Neutrophil (primary cell): Measurements from ENCODE around the gene SPATA31C1.
"Not testable (repeated sequence)": the region's sequence is repeated elsewhere in the genome, so short reads cannot be mapped to it uniquely, and the experiment has no call there.

Experiments used
- H3K27ac ChIP-seq: fragments of 200-600 bp; sonication (generic); 2 replicates; pipeline ENCODE4 v1.5.1; 2016; ENCODE audit warnings: mild to moderate bottlenecking, moderate library complexity
- H3K27me3 ChIP-seq: fragments of 200-600 bp; sonication (generic); 2 replicates; pipeline ENCODE4 v1.6.0; 2016; ENCODE audit warnings: mild to moderate bottlenecking
- H3K36me3 ChIP-seq: fragments of 200-600 bp; sonication (generic); 2 replicates; pipeline ENCODE4 v1.5.1; 2017
- H3K4me1 ChIP-seq, 2 experiments: fragments of 200-600 bp in 1 of 2; sonication (generic) in 1 of 2; 1 replicate in 1 of 2; 2 replicates in 1 of 2; pipeline versions ENCODE4 v1.5.1 to v1.6.1; 2013 to 2016; ENCODE audit warnings: low read depth in 1 of 2, low read length in 1 of 2, mild to moderate bottlenecking in 1 of 2, moderate library complexity in 1 of 2; ENCODE audit not compliant: control insufficient read depth in 1 of 2, insufficient read depth in 1 of 2
- H3K4me3 ChIP-seq, 2 experiments: fragments of 200-600 bp in 1 of 2; sonication (generic) in 1 of 2; 1 replicate in 1 of 2; 2 replicates in 1 of 2; pipeline ENCODE4 v1.5.1; 2013 to 2016; ENCODE audit warnings: low read depth in 1 of 2, low read length in 1 of 2, mild to moderate bottlenecking in 1 of 2, moderate library complexity in 1 of 2
- H3K9me3 ChIP-seq: fragments of 200-600 bp; sonication (generic); 2 replicates; pipeline ENCODE4 v1.5.1; 2016
- TF ChIP-seq, protein P1 (sequence below): fragments of 200-600 bp; sonication (generic); IDR thresholded peaks from 2 replicates; pipeline ENCODE4 v1.5.1; 2016; ENCODE audit warnings: antibody characterized with exemption

SPATA31C1 gene

DNA sequence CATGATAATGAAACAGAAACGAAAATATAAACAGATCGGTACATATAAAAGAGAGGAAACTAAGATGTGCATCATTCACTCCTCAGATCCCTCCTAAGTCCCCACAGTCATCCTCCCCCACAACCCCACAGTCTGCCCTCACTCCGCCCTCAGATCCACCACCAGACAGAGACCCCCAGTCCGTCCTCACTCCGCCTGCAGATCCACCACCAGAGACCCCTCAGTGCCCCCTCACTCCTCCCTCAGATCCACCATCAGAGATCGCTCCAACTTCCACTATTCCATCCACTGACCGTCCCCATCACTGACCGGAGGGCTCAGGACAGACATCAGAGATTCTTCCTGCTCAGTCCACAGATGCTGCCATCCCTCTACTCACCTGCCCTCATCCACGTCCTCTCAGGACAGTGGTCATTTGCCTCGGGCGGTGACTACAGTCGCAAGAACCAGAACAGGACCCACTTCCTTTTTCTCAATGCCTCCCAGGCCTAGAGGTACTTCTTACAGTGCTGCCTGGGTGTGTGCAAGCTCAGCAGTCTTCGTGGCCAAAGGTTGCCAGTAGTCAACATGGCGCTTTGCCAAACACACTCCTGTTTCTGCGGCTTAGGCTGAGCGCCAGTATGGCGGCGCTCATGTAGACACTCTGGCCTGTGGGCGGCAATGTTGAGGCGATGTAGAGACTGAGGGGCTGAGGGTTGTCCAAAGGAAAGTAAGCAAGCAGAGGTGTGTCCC lies 8.3 kb upstream of the SPATA31C1 start:
- no peaks in the 10 kb centered on the region for H3K27me3 ChIP-seq
- no peaks in the 10 kb centered on the region for H3K36me3 ChIP-seq
- no peak overlapping the region for H3K27ac ChIP-seq
- no peaks in the 10 kb centered on the region for H3K9me3 ChIP-seq
- TF ChIP-seq, protein P1, sequence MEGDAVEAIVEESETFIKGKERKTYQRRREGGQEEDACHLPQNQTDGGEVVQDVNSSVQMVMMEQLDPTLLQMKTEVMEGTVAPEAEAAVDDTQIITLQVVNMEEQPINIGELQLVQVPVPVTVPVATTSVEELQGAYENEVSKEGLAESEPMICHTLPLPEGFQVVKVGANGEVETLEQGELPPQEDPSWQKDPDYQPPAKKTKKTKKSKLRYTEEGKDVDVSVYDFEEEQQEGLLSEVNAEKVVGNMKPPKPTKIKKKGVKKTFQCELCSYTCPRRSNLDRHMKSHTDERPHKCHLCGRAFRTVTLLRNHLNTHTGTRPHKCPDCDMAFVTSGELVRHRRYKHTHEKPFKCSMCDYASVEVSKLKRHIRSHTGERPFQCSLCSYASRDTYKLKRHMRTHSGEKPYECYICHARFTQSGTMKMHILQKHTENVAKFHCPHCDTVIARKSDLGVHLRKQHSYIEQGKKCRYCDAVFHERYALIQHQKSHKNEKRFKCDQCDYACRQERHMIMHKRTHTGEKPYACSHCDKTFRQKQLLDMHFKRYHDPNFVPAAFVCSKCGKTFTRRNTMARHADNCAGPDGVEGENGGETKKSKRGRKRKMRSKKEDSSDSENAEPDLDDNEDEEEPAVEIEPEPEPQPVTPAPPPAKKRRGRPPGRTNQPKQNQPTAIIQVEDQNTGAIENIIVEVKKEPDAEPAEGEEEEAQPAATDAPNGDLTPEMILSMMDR: no peak
- H3K4me1 ChIP-seq: no peaks in the 10 kb centered on the region
- no peak overlapping the region for H3K4me3 ChIP-seq

DNA sequence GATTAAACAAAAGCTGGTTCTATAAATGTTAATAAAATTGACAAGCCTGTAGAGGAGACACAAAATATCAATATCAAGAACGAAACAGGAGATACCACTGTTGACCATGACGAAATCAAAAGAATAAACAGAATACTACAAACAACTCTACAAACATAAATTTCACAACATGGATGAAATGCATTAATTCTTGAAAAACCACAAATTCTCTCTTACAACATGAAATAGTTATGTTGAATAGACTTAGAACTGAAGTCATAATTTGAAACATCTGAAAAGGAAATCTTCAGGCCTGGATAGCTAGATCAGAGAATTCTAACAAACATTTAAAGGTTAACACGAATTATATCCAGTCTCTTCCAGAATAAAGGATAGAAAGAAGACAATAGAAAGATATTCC lies 6.9 kb upstream of the SPATA31C1 start:
- Histone ChIP-seq H3K27me3 (no peaks in the 10 kb centered on the region), H3K36me3 (no peaks in the 10 kb centered on the region), H3K4me1 (no peaks in the 10 kb centered on the region), H3K4me3 (no peak overlapping the region), H3K27ac (no peak overlapping the region), H3K9me3 (no peaks in the 10 kb centered on the region)
- TF ChIP-seq, protein P1: no peak

DNA sequence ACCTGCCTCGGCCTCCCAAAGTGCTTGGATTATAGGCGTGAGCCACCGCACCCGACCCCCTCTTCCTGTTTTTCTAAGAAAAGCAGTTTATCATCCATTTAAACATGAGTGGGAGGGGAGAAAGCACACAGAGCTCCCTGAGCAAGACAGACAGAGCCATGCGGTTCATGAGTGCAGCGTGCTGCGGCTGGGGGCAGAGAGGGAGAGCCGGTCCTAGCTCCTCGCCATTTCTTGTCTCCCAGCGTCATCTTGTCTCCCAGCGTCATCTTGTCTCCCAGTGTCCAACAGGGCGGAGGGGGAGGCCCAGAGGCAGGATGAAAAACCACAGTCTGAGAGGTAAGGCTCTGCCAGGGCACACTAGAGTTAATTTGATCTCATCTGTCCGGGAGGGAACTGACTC lies 1.3 kb downstream of the SPATA31C1 start:
- not testable (repeated sequence) for H3K27me3 ChIP-seq, H3K36me3 ChIP-seq, H3K4me1 ChIP-seq, H3K4me3 ChIP-seq, H3K9me3 ChIP-seq, H3K27ac ChIP-seq

DNA sequence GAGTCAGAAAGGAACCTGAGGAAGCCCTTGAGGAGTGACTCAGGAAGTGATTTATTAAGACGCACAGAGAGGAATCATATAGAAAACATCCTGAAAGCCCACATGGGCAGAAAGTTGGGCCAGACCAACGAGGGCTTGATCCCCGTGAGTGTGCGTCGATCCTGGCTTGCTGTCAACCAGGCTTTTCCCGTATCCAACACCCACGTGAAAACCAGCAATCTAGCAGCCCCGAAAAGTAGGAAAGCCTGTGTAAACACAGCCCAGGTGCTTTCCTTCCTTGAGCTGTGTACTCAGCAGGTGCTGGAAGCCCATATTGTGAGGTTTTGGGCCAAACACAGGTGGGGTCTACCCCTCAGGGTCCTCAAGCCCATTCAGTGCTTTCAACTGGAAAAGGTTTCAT lies 3.8 kb downstream of the SPATA31C1 start:
- not testable (repeated sequence) for H3K36me3 ChIP-seq, H3K27ac ChIP-seq, H3K9me3 ChIP-seq, H3K4me3 ChIP-seq, H3K4me1 ChIP-seq, H3K27me3 ChIP-seq

DNA sequence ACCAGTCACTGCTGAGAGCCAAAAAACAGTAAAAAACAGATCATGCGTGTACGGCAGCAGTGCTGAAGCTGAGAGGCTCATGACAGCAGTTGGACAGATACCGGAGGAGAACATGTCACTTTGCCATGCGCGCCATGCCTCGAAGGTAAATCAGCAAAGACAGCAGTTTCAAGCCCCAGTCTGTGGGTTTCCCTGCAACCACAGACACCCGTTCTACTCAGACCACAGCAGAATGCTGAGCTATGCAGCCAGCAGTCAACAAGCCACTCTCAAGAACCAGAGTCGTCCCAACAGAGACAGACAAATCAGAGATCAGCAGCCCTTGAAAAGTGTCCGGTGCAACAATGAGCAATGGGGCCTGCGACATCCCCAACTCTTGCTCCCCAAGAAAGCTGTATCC lies 5.2 kb downstream of the SPATA31C1 start:
- not testable (repeated sequence) for H3K4me1 ChIP-seq, H3K9me3 ChIP-seq, H3K27ac ChIP-seq, H3K4me3 ChIP-seq, H3K27me3 ChIP-seq, H3K36me3 ChIP-seq

DNA sequence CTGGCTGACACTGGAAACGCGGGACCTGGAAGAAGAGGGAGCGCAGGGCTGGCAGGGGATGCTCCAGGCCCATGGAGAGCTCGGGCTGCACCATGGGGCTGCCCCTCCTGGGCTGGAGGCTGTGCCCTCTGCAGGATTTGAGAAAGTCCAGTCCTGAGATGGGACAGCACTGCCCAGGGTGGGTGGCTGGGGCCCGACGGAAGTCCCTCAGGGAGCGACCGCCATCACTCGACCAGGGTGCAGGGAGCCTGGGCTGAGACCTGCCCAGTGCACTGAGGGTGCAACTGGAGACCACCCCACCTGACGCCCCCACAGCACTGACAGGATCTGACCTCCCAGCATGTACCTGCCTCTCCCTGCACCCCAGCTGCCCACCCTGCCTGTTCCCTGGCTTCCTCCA lies 7.1 kb downstream of the SPATA31C1 start:
- H3K4me1 ChIP-seq, H3K9me3 ChIP-seq, H3K4me3 ChIP-seq, H3K36me3 ChIP-seq, H3K27ac ChIP-seq, H3K27me3 ChIP-seq: not testable (repeated sequence)

DNA sequence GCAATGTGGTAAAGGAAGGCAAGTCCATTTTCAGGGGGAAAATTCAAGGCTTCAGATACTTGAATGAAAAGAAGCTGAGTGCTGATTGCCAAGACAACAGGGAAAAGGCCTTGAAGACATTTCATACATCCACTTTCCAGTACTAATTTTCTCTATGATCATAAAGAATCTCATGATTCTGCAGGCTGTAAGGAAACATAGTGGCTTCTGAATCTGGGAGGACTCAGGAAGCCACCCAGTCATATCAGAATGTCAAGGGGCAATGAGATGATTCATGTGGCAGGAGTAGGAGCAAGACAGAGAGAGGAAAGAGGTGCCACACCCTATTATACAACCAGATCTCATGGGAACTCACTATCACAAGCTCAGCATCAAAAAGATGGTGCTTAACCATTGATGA lies 11.4 kb downstream of the SPATA31C1 start:
- H3K4me1 ChIP-seq, H3K27ac ChIP-seq, H3K27me3 ChIP-seq, H3K36me3 ChIP-seq, H3K9me3 ChIP-seq, H3K4me3 ChIP-seq: not testable (repeated sequence)

DNA sequence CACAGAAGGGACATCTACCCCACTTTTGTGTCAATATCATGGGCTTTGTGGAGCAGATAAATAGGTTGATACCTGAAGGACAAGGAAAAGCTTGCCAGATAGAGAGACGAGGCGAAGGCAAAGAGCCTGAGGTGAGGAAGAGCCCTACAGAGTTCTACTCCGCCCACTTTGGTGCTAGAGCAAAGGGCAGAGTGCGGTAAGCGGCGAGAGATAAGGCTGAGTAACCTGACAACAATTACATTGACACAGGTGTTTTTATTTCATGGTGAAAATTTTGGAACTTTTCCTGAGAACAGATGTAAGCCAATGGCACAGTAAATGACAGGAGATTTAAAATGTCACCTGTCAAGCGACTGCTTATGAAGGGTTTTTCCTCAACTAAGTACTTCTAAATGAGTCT lies 16.7 kb downstream of the SPATA31C1 start:
- H3K27me3 ChIP-seq, H3K27ac ChIP-seq, H3K4me1 ChIP-seq, H3K9me3 ChIP-seq, H3K36me3 ChIP-seq, H3K4me3 ChIP-seq: not testable (repeated sequence)

DNA sequence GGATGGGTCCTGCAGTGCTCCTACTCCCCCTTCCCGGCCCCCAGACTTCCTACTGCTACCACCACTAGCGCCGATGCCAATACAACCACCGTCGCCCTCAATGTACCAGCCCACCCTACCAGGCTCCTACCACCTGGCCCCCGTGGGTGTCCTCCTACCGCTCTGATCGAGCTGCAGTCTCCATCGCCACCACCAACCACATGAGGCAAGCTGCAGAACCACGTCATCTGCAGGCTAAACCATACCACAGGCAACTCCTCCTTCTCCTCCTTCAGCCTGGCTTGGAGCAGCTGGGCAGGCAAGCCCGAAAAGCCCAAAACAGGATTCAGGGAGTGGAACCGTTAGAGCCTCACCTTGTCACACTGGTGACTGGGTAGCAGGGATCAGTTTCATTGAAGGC lies 19.6 kb downstream of the SPATA31C1 start:
- H3K27ac ChIP-seq, H3K4me3 ChIP-seq, H3K27me3 ChIP-seq, H3K4me1 ChIP-seq, H3K36me3 ChIP-seq, H3K9me3 ChIP-seq: not testable (repeated sequence)

DNA sequence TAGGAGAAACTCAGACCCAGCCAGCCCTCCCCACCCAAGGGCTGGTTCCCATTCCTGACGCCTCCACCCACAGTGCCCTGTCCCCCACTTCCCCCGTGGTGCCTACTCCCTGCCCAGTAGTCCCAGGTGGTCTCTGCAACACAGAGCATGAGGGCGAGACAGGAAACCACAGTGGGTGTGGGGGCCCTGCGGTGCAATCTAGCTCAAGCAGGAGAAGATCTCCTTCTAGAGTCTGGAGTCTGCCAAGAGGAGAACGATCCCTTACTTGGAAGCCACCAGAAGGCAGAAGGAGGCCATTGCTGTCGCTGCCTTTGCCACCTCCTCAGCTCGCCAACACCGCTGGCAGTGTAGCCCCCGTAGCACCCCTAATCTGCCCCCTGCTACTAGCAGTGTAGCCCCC lies 20.2 kb downstream of the SPATA31C1 start:
- H3K4me1 ChIP-seq, H3K27ac ChIP-seq, H3K27me3 ChIP-seq, H3K9me3 ChIP-seq, H3K4me3 ChIP-seq, H3K36me3 ChIP-seq: not testable (repeated sequence)

DNA sequence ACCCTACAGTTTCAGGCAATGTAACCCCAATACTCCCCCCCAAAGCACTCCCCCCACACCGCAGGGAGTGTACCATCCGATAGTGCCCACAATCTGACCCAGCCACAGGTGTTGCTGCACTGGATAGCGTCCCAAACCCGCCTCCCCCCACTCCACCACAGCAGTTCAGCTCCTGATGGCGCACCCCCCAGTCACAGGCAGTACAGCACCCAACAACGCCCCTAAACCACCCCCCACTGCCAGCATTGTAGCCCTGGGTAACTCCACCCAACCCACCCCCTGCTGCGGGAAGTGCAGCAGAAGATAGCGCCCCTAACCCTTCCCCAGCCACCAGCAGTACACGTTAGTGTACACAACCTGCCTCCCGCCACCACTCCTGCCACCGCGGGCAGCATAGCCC lies 20.6 kb downstream of the SPATA31C1 start:
- H3K9me3 ChIP-seq, H3K4me3 ChIP-seq, H3K4me1 ChIP-seq, H3K27ac ChIP-seq, H3K36me3 ChIP-seq: not testable (repeated sequence)
- peaks cover 11% of the 10 kb centered on the region for H3K27me3 ChIP-seq

DNA sequence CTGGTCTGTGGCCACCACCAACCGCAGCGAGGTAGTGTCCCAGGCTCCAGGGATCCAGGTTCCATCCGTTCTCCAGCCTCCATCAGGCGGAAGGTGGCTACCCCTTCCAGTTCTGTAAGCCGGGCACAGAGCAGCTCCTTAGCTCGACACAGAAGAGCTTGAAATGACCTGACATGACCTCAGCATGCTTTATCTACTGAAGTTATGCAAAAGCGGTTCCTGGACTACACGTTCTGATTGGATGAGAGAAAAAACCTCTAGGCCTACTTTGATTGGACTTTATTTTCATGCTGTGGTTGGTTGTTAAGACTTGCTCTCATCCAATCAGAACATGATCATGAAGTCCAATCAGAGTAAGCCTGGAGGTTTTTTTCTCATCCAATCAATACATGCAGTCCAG lies 21.3 kb downstream of the SPATA31C1 start:
- H3K27me3 ChIP-seq: peaks cover 19% of the 10 kb centered on the region
- H3K27ac ChIP-seq, H3K4me3 ChIP-seq, H3K36me3 ChIP-seq, H3K4me1 ChIP-seq, H3K9me3 ChIP-seq: not testable (repeated sequence)
